IMR-90 (cell line): ENCODE results near the gene ANKRD13A. TPM values are rescaled to one million over a fixed set of nuclear protein-coding genes. Genes with fewer than 3 reads are reported as not detected.

Source experiments
- ATAC-seq: fragments of 200-7000 bp; cut with Tn5 transposase; 2 replicates; pipeline ENCODE4 v1.9.1; 2020; ENCODE audit warnings: low read depth, mild to moderate bottlenecking, moderate library complexity
- BruUV-seq: library from RNA; stranded (reverse); fragments of 400-500 nt; replicated peaks from 2 replicates; lab custom pipeline; 2021; lab: Mats Ljungman, UMichigan
- CTCF ChIA-PET: fragments of 300-600 bp; formaldehyde crosslinking; extraction: SDS; loops from one replicate; lab custom pipeline; 2021; ENCODE audit warnings: antibody characterized with exemption; lab: Yijun Ruan, JAX
- POLR2A ChIA-PET: fragments of 300-600 bp; sonication (Branson Sonifier 250); formaldehyde crosslinking; loops from one replicate; lab custom pipeline; 2022; ENCODE audit warnings: antibody characterized with exemption; ENCODE audit not compliant: unreplicated experiment; lab: Charles Lee
- DNase-seq: peaks from one replicate; pipeline ENCODE4 v3.0.0; 2013
- H2AFZ ChIP-seq: replicated peaks from 2 replicates; pipeline ENCODE3; 2013; ENCODE audit warnings: low read length, mild to moderate bottlenecking; ENCODE audit not compliant: poor library complexity
- H2AK5ac ChIP-seq: 2 replicates; pipeline ENCODE4 v1.6.1; 2013; ENCODE audit warnings: low read depth, low read length, inconsistent platforms
- H2AK9ac ChIP-seq: replicated peaks from 2 replicates; pipeline ENCODE3; 2013; ENCODE audit warnings: mild to moderate bottlenecking, low read depth, low read length, moderate library complexity; ENCODE audit not compliant: poor library complexity
- H2BK120ac ChIP-seq: 2 replicates; pipeline ENCODE4 v1.6.1; 2013; ENCODE audit warnings: low read depth, low read length, inconsistent platforms
- H2BK15ac ChIP-seq: 3 replicates; pipeline ENCODE4 v1.6.1; 2013; ENCODE audit warnings: low read depth, low read length, inconsistent platforms
- H2BK20ac ChIP-seq: 2 replicates; pipeline ENCODE4 v1.6.1; 2013; ENCODE audit warnings: low read depth, mild to moderate bottlenecking, inconsistent platforms, low read length, moderate library complexity
- H2BK5ac ChIP-seq: 2 replicates; pipeline ENCODE4 v1.6.1; 2013; ENCODE audit warnings: mild to moderate bottlenecking, low read depth, low read length, inconsistent platforms; ENCODE audit not compliant: poor library complexity, severe bottlenecking
- H3K14ac ChIP-seq: replicated peaks from 2 replicates; pipeline ENCODE4 v1.6.1; 2013; ENCODE audit warnings: low read depth, low read length, inconsistent platforms
- H3K18ac ChIP-seq: 2 replicates; pipeline ENCODE4 v1.6.1; 2013; ENCODE audit warnings: low read depth, low read length, control low read depth
- H3K23ac ChIP-seq: 2 replicates; pipeline ENCODE4 v1.6.1; 2013; ENCODE audit warnings: low read depth, low read length, inconsistent platforms
- H3K27ac ChIP-seq: 2 replicates; pipeline ENCODE4 v1.5.1; 2013; ENCODE audit warnings: mild to moderate bottlenecking, control low read depth, low read length; ENCODE audit not compliant: insufficient read depth
- H3K27me3 ChIP-seq: 2 replicates; pipeline ENCODE4 v1.6.1; 2013; ENCODE audit warnings: low read length; ENCODE audit not compliant: control insufficient read depth, insufficient read depth
- H3K36me3 ChIP-seq: 2 replicates; pipeline ENCODE4 v1.6.1; 2013; ENCODE audit warnings: low read length, mixed read lengths; ENCODE audit not compliant: control insufficient read depth, insufficient read depth
- H3K4ac ChIP-seq: 2 replicates; pipeline ENCODE4 v1.6.1; 2013; ENCODE audit warnings: low read depth, low read length, inconsistent platforms
- H3K4me1 ChIP-seq: 2 replicates; pipeline ENCODE4 v1.6.1; 2013; ENCODE audit warnings: low read length, mixed read lengths; ENCODE audit not compliant: control insufficient read depth, insufficient read depth
- H3K4me2 ChIP-seq: 2 replicates; pipeline ENCODE4 v1.6.1; 2013; ENCODE audit warnings: low read depth, mild to moderate bottlenecking, control low read depth, low read length, moderate library complexity
- H3K4me3 ChIP-seq: 2 replicates; pipeline ENCODE4 v1.5.1; 2013; ENCODE audit warnings: low read depth, mild to moderate bottlenecking, control low read depth, low read length, moderate library complexity; ENCODE audit not compliant: insufficient read depth
- H3K56ac ChIP-seq: 2 replicates; pipeline ENCODE4 v1.6.1; 2013; ENCODE audit warnings: low read length, inconsistent platforms; ENCODE audit not compliant: insufficient read depth; ENCODE audit errors: extremely low read depth
- H3K79me1 ChIP-seq, 2 experiments: 2 replicates each; pipeline ENCODE4 v1.6.1; 2013; ENCODE audit warnings: low read length in 2 of 2, inconsistent platforms in 1 of 2, low read depth in 1 of 2
- H3K9ac ChIP-seq: 2 replicates; pipeline ENCODE4 v1.6.1; 2013; ENCODE audit warnings: low read depth, low read length, control low read depth
- H3K9me1 ChIP-seq: 2 replicates; pipeline ENCODE4 v1.6.1; 2013; ENCODE audit warnings: low read length, inconsistent platforms; ENCODE audit not compliant: insufficient read depth
- H3K9me3 ChIP-seq: 2 replicates; pipeline ENCODE4 v1.6.1; 2013; ENCODE audit warnings: low read length; ENCODE audit not compliant: control insufficient read depth, insufficient read depth
- H4K20me1 ChIP-seq: 2 replicates; pipeline ENCODE4 v1.6.1; 2013; ENCODE audit warnings: low read length, inconsistent platforms; ENCODE audit not compliant: insufficient read depth
- H4K5ac ChIP-seq: 2 replicates; pipeline ENCODE4 v1.6.1; 2013; ENCODE audit warnings: mild to moderate bottlenecking, low read depth, low read length, control low read depth
- H4K8ac ChIP-seq, 2 experiments: 2 replicates each; pipeline ENCODE4 v1.6.1; 2013; ENCODE audit warnings: low read depth in 2 of 2, low read length in 2 of 2, control low read depth in 1 of 2, inconsistent platforms in 1 of 2
- H4K91ac ChIP-seq: 2 replicates; pipeline ENCODE4 v1.6.1; 2013; ENCODE audit warnings: low read depth, low read length, inconsistent platforms; ENCODE audit not compliant: insufficient read depth
- RFX5 ChIP-seq: IDR thresholded peaks from 2 replicates; pipeline ENCODE4 v1.8.0; 2012; ENCODE audit warnings: low read depth, mild to moderate bottlenecking, low read length, moderate library complexity
- WGBS, 2 experiments: methylation state at CpG; one replicate each; pipeline versions ENCODE4 v1.1.5 to v1.1.7; 2013; ENCODE audit warnings: missing lambda C conversion rate in 2 of 2; ENCODE audit not compliant: insufficient read length in 1 of 2; ENCODE audit errors: extremely low coverage in 2 of 2; 5-methylcytosine and 5-hydroxymethylcytosine counted together
- dilution Hi-C: fragments of 300-500 bp; cut with HindIII; formaldehyde crosslinking; loops from one replicate; pipeline ENCODE4 v1.14.3; 2018; ENCODE audit warnings: low sequenced_read_pairs; ENCODE audit not compliant: unreplicated experiment
- in situ Hi-C: fragments of 300-500 bp; cut with MboI; formaldehyde crosslinking; loops from 3 replicates; pipeline ENCODE4 v1.14.3; 2019; ENCODE audit warnings: low sequenced_read_pairs, inconsistent platforms, mixed read lengths
- intact Hi-C: fragments of 100-400 bp; cut with micrococcal nuclease; formaldehyde crosslinking; loops from 2 replicates; pipeline ENCODE4 v1.10.0; 2022
- polyA plus RNA-seq, 3 experiments: library from polyadenylated mRNA; depleted of rRNA; stranded (reverse); fragments of >200 nt; gene quantifications; 2 replicates each; pipeline ENCODE4 v1.2.3, GENCODE V29; 2012; ENCODE audit warnings: low replicate concordance in 1 of 3
- total RNA-seq: library from RNA; depleted of rRNA; stranded (reverse); fragments of >200 nt; gene quantifications from 2 replicates; pipeline ENCODE4 v1.2.3, GENCODE V29; 2012

ANKRD13A gene
- total and polyA plus RNA-seq, 2 of the 4 experiments (the other 2 are of a cell fraction): 299 to 449 TPM

GRCh38 chr12:110077800-110078199 is 78.6 kb downstream of the ANKRD13A start:
- no peak overlapping the region for H4K8ac ChIP-seq
- in situ Hi-C loops: no loop called here
- no peak overlapping the region for H3K56ac ChIP-seq
- no peaks in the 10 kb centered on the region for H3K36me3 ChIP-seq
- no peaks in the 10 kb centered on the region for H4K20me1 ChIP-seq
- H3K4ac ChIP-seq: no peak overlapping the region
- H4K91ac ChIP-seq: no peak overlapping the region
- peaks cover 4% of the 10 kb centered on the region; the same call in 1 of the 2 replicates for H3K9me1 ChIP-seq
- no peak overlapping the region for H2AK5ac ChIP-seq
- no TSS peak for BruUV-seq
- CTCF ChIA-PET: no interaction called here
- no CpG with 5 or more reads among the region's 4 CpGs for whole genome bisulfite sequencing, 2 experiments
- H2AFZ ChIP-seq: no peak overlapping the region
- H2AK9ac ChIP-seq: no peak overlapping the region
- TF ChIP-seq RFX5: no peak
- DNase-seq (no peak), ATAC-seq (no peak)
- no peaks in the 10 kb centered on the region for H3K9me3 ChIP-seq
- H2BK120ac ChIP-seq: no peak overlapping the region
- no peak overlapping the region for H3K14ac ChIP-seq
- H2BK20ac ChIP-seq: no peak overlapping the region
- H3K4me3 ChIP-seq: no peak overlapping the region
- no peak overlapping the region for H3K23ac ChIP-seq
- POLR2A ChIA-PET: interaction anchor here (0.6 kb wide), 1 partner anchor 211 kb away, joined by 4 read pairs; no protein-coding TSS in a partner anchor
- no peak overlapping the region for H2BK5ac ChIP-seq
- dilution Hi-C loops: no loop called here
- H3K4me1 ChIP-seq: 0 out of 2 replicates have a peak, but pooled peaks cover 2% of the 10 kb centered on the region
- no peaks in the 10 kb centered on the region for H3K27me3 ChIP-seq
- intact Hi-C loops: no loop called here
- H3K4me2 ChIP-seq: no peak overlapping the region
- no peak overlapping the region for H4K5ac ChIP-seq
- H3K27ac ChIP-seq: no peak overlapping the region
- no peak overlapping the region for H3K18ac ChIP-seq
- H3K79me1 ChIP-seq: no peaks in the 10 kb centered on the region
- no peak overlapping the region for H3K9ac ChIP-seq
- no peak overlapping the region for H2BK15ac ChIP-seq
